ENCODE data around the gene CDH13.

CDH13 gene

GRCh38 chr16:82713778-82714177, 87.0 kb downstream of the CDH13 start:
- H3K4me3 ChIP-seq (ENCODE audit: low read depth, low read length): no peak overlapping the region
- no peak for TF ChIP-seq CTCF (IDR thresholded peaks at IDR 0.05; ENCODE audit: control insufficient read depth, extremely low read depth, insufficient read depth)
- no peak for DNase-seq (ENCODE audit: low read depth)

GRCh38 chr16:82715160-82715559, 88.4 kb downstream of the CDH13 start:
- no peak overlapping the region for H3K4me3 ChIP-seq (ENCODE audit: low read depth, low read length)
- DNase-seq (ENCODE audit: low read depth): no peak
- no peak for TF ChIP-seq CTCF (IDR thresholded peaks at IDR 0.05; ENCODE audit: control insufficient read depth, extremely low read depth, insufficient read depth)

GRCh38 chr16:82715833-82716232, 89.1 kb downstream of the CDH13 start:
- no peak for TF ChIP-seq CTCF (IDR thresholded peaks at IDR 0.05; ENCODE audit: control insufficient read depth, extremely low read depth, insufficient read depth)
- no peak for DNase-seq (ENCODE audit: low read depth)

GRCh38 chr16:82716361-82716855, 89.6 kb downstream of the CDH13 start:
- no peak for TF ChIP-seq CTCF (IDR thresholded peaks at IDR 0.05; ENCODE audit: control insufficient read depth, extremely low read depth, insufficient read depth)
- no peak for DNase-seq (ENCODE audit: low read depth)
- no peak overlapping the region for H3K4me3 ChIP-seq (ENCODE audit: low read depth, low read length)

More at GRCh38 chr16:82715833-82716232, 89.1 kb downstream of the CDH13 start:
- no peak overlapping the region for H3K4me3 ChIP-seq (ENCODE audit: low read depth, low read length)

- DNase-seq (ENCODE audit: low read depth): no peak
- no peak overlapping the region for H3K4me3 ChIP-seq (ENCODE audit: low read depth, low read length)
- TF ChIP-seq CTCF (IDR thresholded peaks at IDR 0.05; ENCODE audit: control insufficient read depth, extremely low read depth, insufficient read depth): no peak
Observed at GRCh38 chr16:82720414-82720813, 93.6 kb downstream of the CDH13 start.

- no peak for TF ChIP-seq CTCF (IDR thresholded peaks at IDR 0.05; ENCODE audit: control insufficient read depth, extremely low read depth, insufficient read depth)
Observed at GRCh38 chr16:82726306-82726705, 99.5 kb downstream of the CDH13 start.

GRCh38 chr16:82728901-82729300, 102.1 kb downstream of the CDH13 start:
- no peak for DNase-seq (ENCODE audit: low read depth)
- TF ChIP-seq CTCF (IDR thresholded peaks at IDR 0.05; ENCODE audit: control insufficient read depth, extremely low read depth, insufficient read depth): no peak
- H3K4me3 ChIP-seq (ENCODE audit: low read depth, low read length): no peak overlapping the region

More at GRCh38 chr16:82726306-82726705, 99.5 kb downstream of the CDH13 start:
- H3K4me3 ChIP-seq (ENCODE audit: low read depth, low read length): no peak overlapping the region
- DNase-seq (ENCODE audit: low read depth): no peak

Measured in LNCaP clone FGC (cell line).